Neural cell (in vitro differentiated cells): ENCODE measurements around the gene TOMM20. TPM values are rescaled to one million over a fixed set of nuclear protein-coding genes. Genes with fewer than 3 reads are reported as not detected.
"Not testable (repeated sequence)": the region's sequence is repeated elsewhere in the genome, so short reads cannot be mapped to it uniquely, and the experiment has no call there.

Experiments used
- H2AFZ ChIP-seq: fragments of 200-600, 300-800 bp; sonication (generic), shearing (Covaris generic); 2 replicates; pipeline ENCODE4 v1.6.0; 2014; ENCODE audit warnings: low read depth, mild to moderate bottlenecking, antibody characterized with exemption, low read length, moderate library complexity
- H3F3A ChIP-seq: fragments of 200-600 bp; shearing (Covaris generic); 2 replicates; pipeline ENCODE4 v1.6.1; 2016; ENCODE audit warnings: mild to moderate bottlenecking, moderate library complexity, mixed read lengths, antibody characterized with exemption, low read length; ENCODE audit not compliant: insufficient read depth, poor library complexity, severe bottlenecking
- H3K27ac ChIP-seq: fragments of 200-600, 300-800 bp; sonication (generic), shearing (Covaris generic); 2 replicates; pipeline ENCODE4 v1.5.1; 2014; ENCODE audit warnings: mild to moderate bottlenecking, low read length, moderate library complexity
- H3K27me3 ChIP-seq: fragments of 300-800, 200-600 bp; sonication (generic), shearing (Covaris generic); 2 replicates; pipeline ENCODE4 v1.6.0; 2014; ENCODE audit warnings: mild to moderate bottlenecking, low read depth, low read length, moderate library complexity; ENCODE audit not compliant: insufficient read depth
- H3K36me3 ChIP-seq: fragments of 300-800, 200-600 bp; sonication (generic), shearing (Covaris generic); 2 replicates; pipeline ENCODE4 v1.5.1; 2014; ENCODE audit warnings: mild to moderate bottlenecking, antibody characterized with exemption, low read length, moderate library complexity; ENCODE audit not compliant: insufficient read depth
- H3K4me2 ChIP-seq: fragments of 300-800, 200-600 bp; sonication (generic), shearing (Covaris generic); 2 replicates; pipeline ENCODE4 v1.6.0; 2014; ENCODE audit warnings: mild to moderate bottlenecking, low read length
- H3K4me3 ChIP-seq: fragments of 300-800, 200-600 bp; sonication (generic), shearing (Covaris generic); 2 replicates; pipeline ENCODE4 v1.5.1; 2014; ENCODE audit warnings: mild to moderate bottlenecking, low read length, moderate library complexity
- H3K79me2 ChIP-seq: fragments of 200-600 bp; shearing (Covaris generic); replicated peaks from 2 replicates; pipeline ENCODE4 v1.6.0; 2014; ENCODE audit warnings: mild to moderate bottlenecking, low read length, moderate library complexity; ENCODE audit not compliant: insufficient read depth
- H3K9ac ChIP-seq: fragments of 300-800, 200-600 bp; sonication (generic), shearing (Covaris generic); 2 replicates; pipeline ENCODE4 v1.6.1; 2016; ENCODE audit warnings: mild to moderate bottlenecking, low read length, mixed read lengths
- H3K9me2 ChIP-seq: fragments of 200-600 bp; shearing (Covaris generic); 2 replicates; pipeline ENCODE4 v1.6.1; 2016; ENCODE audit warnings: mild to moderate bottlenecking, low read length, mixed read lengths; ENCODE audit not compliant: insufficient read depth
- H3K9me3 ChIP-seq: fragments of 200-600, 300-800 bp; sonication (generic), shearing (Covaris generic); 2 replicates; pipeline ENCODE4 v1.6.1; 2016; ENCODE audit warnings: mild to moderate bottlenecking, mixed run types, low read length, moderate library complexity, mixed read lengths
- H4K20me1 ChIP-seq: fragments of 200-600 bp; shearing (Covaris generic); 2 replicates; pipeline ENCODE4 v1.6.1; 2016; ENCODE audit warnings: mild to moderate bottlenecking, mixed run types; ENCODE audit not compliant: insufficient read depth
- CTCF ChIP-seq: fragments of 450-650 bp; IDR thresholded peaks from 2 replicates; pipeline ENCODE4 v1.5.1; 2014; ENCODE audit warnings: antibody characterized with exemption, mild to moderate bottlenecking, moderate library complexity; ENCODE audit not compliant: poor library complexity, severe bottlenecking
- EP300 ChIP-seq: fragments of 450-650 bp; conservative IDR thresholded peaks from 2 replicates; pipeline ENCODE4 v1.6.1; 2014; ENCODE audit warnings: antibody characterized with exemption, mild to moderate bottlenecking, moderate library complexity; ENCODE audit not compliant: poor library complexity, severe bottlenecking
- EZH2 ChIP-seq: fragments of 200-600, 300-800 bp; shearing (Covaris generic), sonication (generic); IDR thresholded peaks from 2 replicates; pipeline ENCODE4 v1.6.1; 2014; ENCODE audit warnings: antibody characterized with exemption, low read length, borderline replicate concordance, mild to moderate bottlenecking; ENCODE audit not compliant: insufficient read depth, poor library complexity, severe bottlenecking
- MXI1 ChIP-seq: fragments of 450-650 bp; conservative IDR thresholded peaks from 2 replicates; pipeline ENCODE4 v1.6.1; 2014; ENCODE audit warnings: antibody characterized with exemption, mild to moderate bottlenecking; ENCODE audit not compliant: poor library complexity, severe bottlenecking
- POLR2AphosphoS5 ChIP-seq: IDR thresholded peaks from 2 replicates; pipeline ENCODE4 v1.6.1; 2012
- RAD21 ChIP-seq: fragments of 450-650 bp; conservative IDR thresholded peaks from 2 replicates; pipeline ENCODE4 v1.6.1; 2014; ENCODE audit warnings: antibody characterized with exemption, mild to moderate bottlenecking, moderate library complexity
- REST ChIP-seq: IDR thresholded peaks from 2 replicates; pipeline ENCODE4 v1.6.1; 2012; ENCODE audit warnings: borderline replicate concordance
- SMC3 ChIP-seq: fragments of 450-650 bp; conservative IDR thresholded peaks from 2 replicates; pipeline ENCODE4 v1.6.1; 2014; ENCODE audit warnings: antibody characterized with exemption, mild to moderate bottlenecking, moderate library complexity; ENCODE audit not compliant: poor library complexity
- polyA plus RNA-seq: library from polyadenylated mRNA; depleted of rRNA; stranded (reverse); fragments of >200 nt; gene quantifications from 2 replicates; pipeline ENCODE4 v1.2.3, GENCODE V29; 2014

Gene TOMM20
- polyA plus RNA-seq, 1 donor from 2014 or later = 175 TPM

GRCh38 chr1:235073331-235073967 is 55.2 kb downstream of the TOMM20 start:
- Histone ChIP-seq H2AFZ (no peak overlapping the region), H3K9me2 (no peaks in the 10 kb centered on the region), H4K20me1 (no peaks in the 10 kb centered on the region), H3K27me3 (no peaks in the 10 kb centered on the region), H3K4me2 (no peak overlapping the region), H3K9ac (no peak overlapping the region), H3K36me3 (no peaks in the 10 kb centered on the region), H3K27ac (peak overlapping the region; percentile 76), H3K9me3 (no peaks in the 10 kb centered on the region), H3K79me2 (no peaks in the 10 kb centered on the region), H3F3A (no peaks in the 10 kb centered on the region), H3K4me3 (no peak overlapping the region)
- no peak for TF ChIP-seq RAD21
- TF ChIP-seq REST = no peak
- TF ChIP-seq POLR2AphosphoS5 = no peak
- no peak for TF ChIP-seq EZH2
- TF ChIP-seq MXI1 = no peak
- TF ChIP-seq SMC3 = no peak
- no peak for TF ChIP-seq CTCF
- TF ChIP-seq EP300 = no peak

DNA sequence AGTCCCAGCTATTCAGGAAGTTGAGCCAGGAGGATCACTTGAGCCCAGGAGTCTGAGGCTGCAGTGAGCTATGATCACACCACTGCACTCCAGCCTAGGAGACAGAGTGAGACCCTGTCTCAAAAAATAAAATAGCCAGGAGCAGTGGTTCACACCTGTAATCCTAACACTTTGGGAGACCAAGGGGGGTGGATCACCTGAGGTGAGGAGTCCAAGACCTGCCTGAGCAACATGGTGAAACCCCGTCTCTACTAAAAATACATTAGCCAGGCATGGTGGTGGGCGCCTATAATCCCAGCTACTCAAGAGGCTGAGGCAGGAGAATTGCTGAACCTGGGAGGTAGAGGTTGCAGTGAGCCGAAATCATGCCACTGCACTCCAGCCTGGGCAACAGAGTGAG is 56.1 kb downstream of the TOMM20 start:
- not testable (repeated sequence) for H4K20me1 ChIP-seq, H3K27ac ChIP-seq, H3K36me3 ChIP-seq, H3K27me3 ChIP-seq, H3K9me2 ChIP-seq, H2AFZ ChIP-seq, H3F3A ChIP-seq, H3K9me3 ChIP-seq, H3K9ac ChIP-seq, H3K4me2 ChIP-seq, H3K4me3 ChIP-seq, H3K79me2 ChIP-seq

GRCh38 chr1:235072096-235072495 is 56.5 kb downstream of the TOMM20 start:
- Histone ChIP-seq H3K9ac (no peak overlapping the region), H3F3A (no peaks in the 10 kb centered on the region), H3K36me3 (no peaks in the 10 kb centered on the region), H3K4me2 (no peak overlapping the region), H4K20me1 (no peaks in the 10 kb centered on the region), H2AFZ (no peak overlapping the region), H3K27ac (no peak overlapping the region), H3K79me2 (no peaks in the 10 kb centered on the region), H3K4me3 (no peak overlapping the region), H3K9me3 (no peaks in the 10 kb centered on the region), H3K27me3 (no peaks in the 10 kb centered on the region), H3K9me2 (no peaks in the 10 kb centered on the region)
- TF ChIP-seq RAD21 = no peak
- TF ChIP-seq CTCF = no peak
- no peak for TF ChIP-seq EP300
- TF ChIP-seq POLR2AphosphoS5 = no peak
- no peak for TF ChIP-seq REST
- TF ChIP-seq SMC3 = no peak
